Fibroblast of lung (primary cell): ENCODE measurements around the gene CXCL11.

Experiments
- CTCF ChIP-seq, 2 donors: IDR thresholded peaks in 1 of 2; conservative IDR thresholded peaks in 1 of 2; 1 replicate in 1 of 2; 2 replicates in 1 of 2; pipeline ENCODE4 v1.5.1; 2011 to 2012; ENCODE audit warnings: low read length in 2 of 2, control low read depth in 1 of 2, inconsistent platforms in 1 of 2, low read depth in 1 of 2, mild to moderate bottlenecking in 1 of 2
- EZH2 ChIP-seq: IDR thresholded peaks from 2 replicates; pipeline ENCODE4 v1.5.1; 2012; ENCODE audit warnings: low read length, control low read depth, mild to moderate bottlenecking; ENCODE audit errors: missing control alignments

GRCh38 chr4:76083386-76083988 is 47.6 kb upstream of the CXCL11 start:
- no peak for TF ChIP-seq CTCF (conservative IDR thresholded peaks at IDR 0.05 in 1 of 2, IDR thresholded peaks at IDR 0.05 in 1 of 2; ENCODE audit: low read depth in 1 of 2, low read length in 2 of 2)
- no peak for TF ChIP-seq EZH2
